GM18508 (cell line): Measurements from ENCODE around the gene SMG9.

Experiments used
- ATAC-seq: cut with Tn5 transposase; IDR thresholded peaks from one replicate; pipeline ENCODE4 v1.9.1; 2021; ENCODE audit warnings: moderate number of reproducible peaks; ENCODE audit not compliant: insufficient read depth, unreplicated experiment

SMG9 gene, protein sequence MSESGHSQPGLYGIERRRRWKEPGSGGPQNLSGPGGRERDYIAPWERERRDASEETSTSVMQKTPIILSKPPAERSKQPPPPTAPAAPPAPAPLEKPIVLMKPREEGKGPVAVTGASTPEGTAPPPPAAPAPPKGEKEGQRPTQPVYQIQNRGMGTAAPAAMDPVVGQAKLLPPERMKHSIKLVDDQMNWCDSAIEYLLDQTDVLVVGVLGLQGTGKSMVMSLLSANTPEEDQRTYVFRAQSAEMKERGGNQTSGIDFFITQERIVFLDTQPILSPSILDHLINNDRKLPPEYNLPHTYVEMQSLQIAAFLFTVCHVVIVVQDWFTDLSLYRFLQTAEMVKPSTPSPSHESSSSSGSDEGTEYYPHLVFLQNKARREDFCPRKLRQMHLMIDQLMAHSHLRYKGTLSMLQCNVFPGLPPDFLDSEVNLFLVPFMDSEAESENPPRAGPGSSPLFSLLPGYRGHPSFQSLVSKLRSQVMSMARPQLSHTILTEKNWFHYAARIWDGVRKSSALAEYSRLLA

GRCh38 chr19:43754503-43755255, at the start of gene SMG9:
TSS of gene SMG9 (minus strand) at chr19:43754962. CDS start at chr19:43750741, 4,221 bp downstream.
- peak; percentile 30 for ATAC-seq

DNA sequence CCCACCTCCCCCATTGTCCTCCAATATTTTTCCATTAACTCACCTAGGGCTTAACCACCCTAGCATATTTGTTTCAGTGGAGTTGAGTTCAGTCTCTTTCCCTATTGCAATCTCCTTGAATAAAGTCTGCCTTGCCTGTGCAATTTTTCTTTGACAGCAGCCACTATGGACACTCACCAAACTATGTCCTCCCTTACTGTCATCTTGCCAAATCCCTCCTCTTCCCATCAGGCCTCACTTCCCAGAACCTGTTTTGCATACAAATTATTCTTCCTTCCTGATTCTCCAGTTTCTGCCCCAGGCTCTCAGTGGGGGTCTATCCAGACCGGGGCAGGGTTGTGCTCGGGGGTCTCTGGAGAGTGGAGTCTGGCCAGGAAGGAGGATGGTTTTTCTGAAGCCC, 49.7 kb upstream of the SMG9 start:
- ATAC-seq, result no peak

DNA sequence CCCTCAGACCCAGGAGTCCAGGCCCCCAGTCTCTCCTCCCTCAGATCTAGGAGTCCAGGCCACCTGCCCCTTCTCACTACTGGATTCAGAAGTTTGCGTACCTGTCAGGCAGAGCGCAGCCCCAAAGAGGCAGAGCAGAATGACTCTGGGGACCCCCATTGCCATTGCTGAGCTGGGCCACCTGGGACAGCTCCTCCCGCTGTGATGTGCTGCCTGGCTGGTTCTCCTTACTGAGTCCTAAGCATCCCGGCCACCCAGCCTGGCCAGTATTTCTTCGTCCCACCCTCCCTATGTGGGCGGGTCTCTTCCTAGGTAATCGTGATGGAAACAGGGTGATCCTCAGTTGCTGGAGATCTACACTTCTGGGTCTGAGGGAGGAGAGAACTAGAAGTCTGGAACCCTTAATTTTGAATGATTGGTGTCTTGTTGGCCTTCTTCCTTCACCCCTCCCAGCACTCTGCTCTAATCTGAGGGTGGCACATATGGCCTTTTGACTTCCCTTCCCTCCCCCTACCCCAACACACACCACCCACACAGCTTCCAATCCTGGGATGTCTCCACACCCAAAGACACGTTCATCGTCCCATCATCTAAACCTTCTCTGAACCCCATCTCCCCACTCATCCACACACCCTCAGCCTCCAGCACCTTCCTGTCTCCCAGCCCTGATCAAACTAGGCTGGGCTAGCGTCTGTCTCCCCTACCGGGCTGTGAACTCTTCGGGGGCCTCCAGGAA, 47.6 kb upstream of the SMG9 start, which contains the start of gene LYPD5:
TSS of gene LYPD5 (minus strand) at position 232 of the 736 bp plus-strand sequence. CDS start at position 165, 67 bp downstream.
- no peak for ATAC-seq

- ATAC-seq, result no peak
Measured at GRCh38 chr19:43799502-43800142, 44.9 kb upstream of the SMG9 start.

- no peak for ATAC-seq
Measured at GRCh38 chr19:43798546-43799409, 44.0 kb upstream of the SMG9 start.

DNA sequence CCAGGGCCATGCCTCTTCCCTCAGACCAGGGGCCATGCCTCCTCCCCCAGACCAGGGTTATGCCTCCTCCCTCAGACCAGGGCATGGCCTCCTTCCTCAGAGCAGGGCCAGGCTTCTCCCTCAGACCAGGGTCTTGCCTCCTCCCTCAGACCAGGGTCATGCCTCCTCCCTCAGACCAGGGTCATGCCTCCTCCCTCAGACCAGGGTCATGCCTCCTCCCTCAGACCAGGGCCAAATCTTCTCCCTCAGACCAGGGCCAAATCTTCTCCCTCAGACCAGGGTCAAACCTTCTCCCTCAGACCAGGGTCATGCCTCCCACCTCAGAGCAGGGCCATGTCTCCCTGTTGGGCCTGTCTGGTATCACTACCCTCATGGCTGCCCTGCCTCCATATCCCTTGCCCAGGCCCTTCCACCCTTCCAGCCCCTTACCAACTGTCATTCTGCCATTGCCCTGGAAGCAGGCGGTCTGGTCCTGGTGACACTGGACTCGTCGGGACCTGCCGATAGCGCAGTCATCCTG, 43.3 kb upstream of the SMG9 start:
- no peak for ATAC-seq

DNA sequence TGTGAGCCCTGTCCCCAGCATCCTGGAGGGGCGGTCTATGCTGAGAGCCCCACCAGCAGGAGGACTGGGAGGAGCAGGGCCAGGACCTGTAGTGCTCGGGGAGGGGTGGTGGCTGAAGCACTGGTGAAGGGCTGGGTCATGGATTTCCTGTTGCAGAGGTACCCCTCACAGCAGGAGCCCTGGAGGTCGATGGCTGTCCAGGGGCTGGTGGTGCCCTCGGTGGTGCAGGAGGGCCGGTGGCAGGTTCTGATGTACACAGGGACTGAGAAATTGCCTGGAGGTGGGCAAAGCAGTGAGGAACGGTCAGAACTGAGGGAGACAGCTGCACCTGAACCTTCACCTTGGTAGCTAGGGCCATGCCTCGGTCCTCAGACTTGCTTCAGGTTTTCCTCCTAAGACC, 42.8 kb upstream of the SMG9 start:
- ATAC-seq, result no peak

GRCh38 chr19:43797118-43797517, 42.4 kb upstream of the SMG9 start:
- no peak for ATAC-seq

GRCh38 chr19:43790587-43790986, 35.8 kb upstream of the SMG9 start:
- ATAC-seq, result no peak

DNA sequence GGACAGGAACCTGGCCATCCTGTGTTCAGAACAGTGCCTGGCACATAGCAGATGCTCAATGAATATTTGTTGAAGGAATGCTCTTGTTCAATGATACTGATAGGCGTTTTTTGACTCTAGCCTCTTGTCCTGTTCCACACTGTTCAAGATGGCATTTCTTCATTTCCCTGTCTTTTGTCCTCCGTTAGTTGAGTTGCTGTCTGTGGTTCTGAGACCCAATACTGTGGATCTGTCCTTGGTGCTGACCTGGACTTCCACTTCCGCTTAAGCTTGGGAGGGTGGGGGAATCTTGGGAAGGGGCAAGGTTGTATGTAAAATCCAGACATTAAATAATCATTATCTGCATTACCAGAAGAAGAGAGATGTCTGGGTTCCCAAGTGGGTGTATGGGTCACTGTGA, 34.3 kb upstream of the SMG9 start:
- ATAC-seq, result no peak

GRCh38 chr19:43786665-43787064, 31.9 kb upstream of the SMG9 start:
- ATAC-seq, result no peak

- ATAC-seq, result no peak
Measured at GRCh38 chr19:43784981-43785808, 30.4 kb upstream of the SMG9 start.

DNA sequence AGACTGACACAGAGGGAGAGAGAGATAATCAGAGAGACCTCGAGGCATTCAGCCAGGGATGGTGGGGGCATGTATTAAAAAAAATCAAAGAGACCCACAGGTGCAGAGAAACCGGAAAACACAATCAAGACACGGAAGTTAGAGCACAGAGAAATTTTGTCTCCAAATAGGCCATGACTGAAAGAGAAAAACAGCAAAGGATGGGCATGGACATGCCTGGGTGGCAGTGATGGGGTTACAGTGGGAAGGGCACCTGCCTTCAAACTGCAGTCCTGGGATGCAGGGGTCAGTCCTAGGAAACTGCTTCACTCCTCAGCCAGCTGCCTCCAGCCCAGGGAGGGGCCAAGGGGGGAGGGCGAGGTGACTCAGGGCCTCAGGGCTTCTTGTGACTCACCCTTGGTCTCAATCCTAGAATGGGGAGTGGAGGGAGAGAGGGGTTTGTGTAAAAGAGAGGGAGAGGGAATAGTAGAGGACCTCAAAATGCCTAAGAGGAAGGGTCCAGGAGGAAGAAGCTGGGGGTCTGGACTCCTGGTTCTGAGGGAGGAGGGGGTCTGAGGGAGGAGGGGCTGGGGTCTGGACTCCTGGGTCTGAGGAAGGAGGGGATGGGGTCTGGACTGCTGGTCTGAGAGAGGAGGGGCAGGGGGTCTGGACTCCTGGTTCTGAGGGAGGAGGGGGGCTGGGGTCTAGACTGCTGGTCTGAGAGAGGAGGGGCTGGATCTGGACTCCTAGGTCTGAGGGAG, 29.6 kb upstream of the SMG9 start:
- no peak for ATAC-seq

DNA sequence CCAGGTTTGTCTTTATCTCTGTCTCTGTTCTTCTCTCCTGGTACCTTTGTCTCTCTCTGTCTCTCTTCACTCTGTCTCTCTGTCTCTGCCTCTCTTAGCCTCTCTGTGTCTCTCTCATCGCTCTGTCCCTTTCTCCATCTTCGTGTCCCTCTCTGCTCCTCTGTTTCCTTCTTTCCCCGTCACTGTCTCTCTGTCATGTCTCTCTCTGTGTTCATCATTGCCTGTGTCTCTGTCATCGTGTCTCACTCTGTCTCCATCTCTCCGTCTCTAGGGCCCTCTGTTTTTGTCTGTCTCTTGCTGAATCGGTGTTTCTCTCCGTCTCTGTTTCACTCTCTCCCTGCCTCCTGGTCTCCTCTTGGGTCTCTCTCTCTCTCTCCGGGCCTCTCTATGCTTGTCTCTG, 28.9 kb upstream of the SMG9 start:
- no peak for ATAC-seq

- no peak for ATAC-seq
Measured at GRCh38 chr19:43782689-43783231, 28.0 kb upstream of the SMG9 start.

DNA sequence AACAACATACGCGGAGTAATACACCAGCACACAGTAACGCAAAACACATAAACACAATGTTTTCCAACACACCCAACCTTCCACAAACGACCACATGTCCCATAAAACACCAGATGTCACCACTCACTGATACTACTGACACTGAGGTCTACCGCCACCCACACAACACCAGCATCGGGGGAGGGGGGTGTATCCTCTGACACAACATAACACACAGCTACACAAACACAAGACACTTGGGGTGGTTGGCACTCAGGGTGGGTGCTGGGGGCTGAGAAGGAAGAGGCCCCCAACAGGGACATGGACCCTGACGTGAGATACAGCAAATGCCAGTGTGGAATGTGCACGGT, 27.5 kb upstream of the SMG9 start:
- no peak for ATAC-seq

DNA sequence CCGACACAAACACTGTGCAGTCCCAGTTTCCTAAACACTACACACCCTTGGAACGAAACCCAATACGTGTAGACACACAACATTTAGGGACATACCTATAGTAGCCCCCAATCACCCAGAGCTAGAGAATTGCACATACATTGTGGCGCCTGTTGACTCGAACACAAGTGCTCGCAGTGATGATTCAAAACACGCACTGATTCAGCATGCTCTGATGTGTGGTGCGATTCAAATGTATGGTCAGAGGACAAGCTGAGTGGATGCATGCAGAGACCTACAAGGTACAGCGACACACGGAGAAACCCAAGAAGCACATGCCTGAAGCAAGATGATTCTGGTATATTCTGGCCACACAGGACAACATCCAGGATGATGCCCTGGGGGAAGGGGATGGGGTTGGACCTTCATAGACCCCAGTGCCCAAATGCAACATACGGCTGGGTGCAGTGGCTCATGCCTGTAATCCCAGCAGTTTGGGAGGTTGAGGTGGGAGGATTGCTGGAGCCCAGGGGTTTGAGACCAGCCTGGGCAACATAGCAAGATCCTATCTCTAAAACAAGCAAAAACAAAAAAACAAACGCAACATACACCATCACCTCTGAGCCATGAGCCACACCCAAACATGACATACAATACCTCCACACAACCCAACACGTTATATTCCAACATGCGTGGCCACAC, 27.0 kb upstream of the SMG9 start:
- ATAC-seq, result no peak
